HEK293T (cell line): ENCODE data around the gene TMEM59.
A peak's percentile ranks its signal among the peaks of the same experiment; 100 is the strongest.
"Not testable (repeated sequence)": the region's sequence is repeated elsewhere in the genome, so short reads cannot be mapped to it uniquely, and the experiment has no call there.

ENCODE experiments used
- CTCF ChIA-PET: fragments of 350-600 bp; formaldehyde crosslinking; extraction: SDS; loops from one replicate; lab custom pipeline; 2021; ENCODE audit warnings: antibody characterized with exemption, inconsistent platforms; lab: Yijun Ruan, JAX
- POLR2A ChIA-PET: fragments of 350-600 bp; formaldehyde crosslinking; extraction: SDS; loops from one replicate; lab custom pipeline; 2020; ENCODE audit warnings: antibody characterized with exemption, inconsistent platforms; lab: Yijun Ruan, JAX
- DNase-seq: peaks from one replicate; pipeline ENCODE4 v3.0.0; 2012; ENCODE audit warnings: mixed read lengths; ENCODE audit errors: extremely low spot score
- BHLHE40 ChIP-seq: fragments of 450-650 bp; IDR thresholded peaks from 2 replicates; pipeline ENCODE4 v1.6.1; 2016; ENCODE audit warnings: mild to moderate bottlenecking, moderate library complexity, borderline replicate concordance
- CTBP1 ChIP-seq: fragments of 450-650 bp; IDR thresholded peaks from 2 replicates; pipeline ENCODE4 v1.6.1; 2016; ENCODE audit warnings: borderline replicate concordance
- ELF4 ChIP-seq: fragments of 450-650 bp; IDR thresholded peaks from 2 replicates; pipeline ENCODE4 v1.6.1; 2017; ENCODE audit warnings: antibody characterized with exemption
- FOXA1 ChIP-seq: fragments of 450-650 bp; IDR thresholded peaks from 2 replicates; pipeline ENCODE4 v1.6.1; 2016; ENCODE audit warnings: mild to moderate bottlenecking
- FOXK2 ChIP-seq: fragments of 450-650 bp; IDR thresholded peaks from 2 replicates; pipeline ENCODE4 v1.6.1; 2016; ENCODE audit warnings: mild to moderate bottlenecking
- FOXM1 ChIP-seq: fragments of 450-650 bp; IDR thresholded peaks from 2 replicates; pipeline ENCODE4 v1.6.1; 2017; ENCODE audit warnings: mild to moderate bottlenecking, borderline replicate concordance
- HDGF ChIP-seq: fragments of 450-650 bp; IDR thresholded peaks from 2 replicates; pipeline ENCODE4 v1.6.1; 2017; ENCODE audit warnings: antibody characterized with exemption, borderline replicate concordance
- L3MBTL2 ChIP-seq: fragments of 450-650 bp; conservative IDR thresholded peaks from 2 replicates; pipeline ENCODE4 v1.6.1; 2016; ENCODE audit warnings: mild to moderate bottlenecking
- LEF1 ChIP-seq: fragments of 450-650 bp; IDR thresholded peaks from 2 replicates; pipeline ENCODE4 v1.6.1; 2017; ENCODE audit warnings: mild to moderate bottlenecking, borderline replicate concordance
- NFRKB ChIP-seq: fragments of 450-650 bp; IDR thresholded peaks from 2 replicates; pipeline ENCODE4 v1.6.1; 2016; ENCODE audit warnings: mild to moderate bottlenecking, moderate library complexity
- SP1 ChIP-seq: fragments of 450-650 bp; IDR thresholded peaks from 2 replicates; pipeline ENCODE4 v1.6.1; 2017
- SUZ12 ChIP-seq: fragments of 450-650 bp; IDR thresholded peaks from 2 replicates; pipeline ENCODE4 v1.6.1; 2016; ENCODE audit warnings: mild to moderate bottlenecking
- TARDBP ChIP-seq: fragments of 450-650 bp; IDR thresholded peaks from 2 replicates; pipeline ENCODE4 v1.6.1; 2016
- ZNF384 ChIP-seq: fragments of 450-650 bp; IDR thresholded peaks from 2 replicates; pipeline ENCODE4 v1.6.1; 2016
- TF ChIP-seq, protein P1 (sequence below): fragments of 450-650 bp; IDR thresholded peaks from 2 replicates; pipeline ENCODE4 v1.6.1; 2016

TMEM59 gene, protein sequence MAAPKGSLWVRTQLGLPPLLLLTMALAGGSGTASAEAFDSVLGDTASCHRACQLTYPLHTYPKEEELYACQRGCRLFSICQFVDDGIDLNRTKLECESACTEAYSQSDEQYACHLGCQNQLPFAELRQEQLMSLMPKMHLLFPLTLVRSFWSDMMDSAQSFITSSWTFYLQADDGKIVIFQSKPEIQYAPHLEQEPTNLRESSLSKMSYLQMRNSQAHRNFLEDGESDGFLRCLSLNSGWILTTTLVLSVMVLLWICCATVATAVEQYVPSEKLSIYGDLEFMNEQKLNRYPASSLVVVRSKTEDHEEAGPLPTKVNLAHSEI

DNA sequence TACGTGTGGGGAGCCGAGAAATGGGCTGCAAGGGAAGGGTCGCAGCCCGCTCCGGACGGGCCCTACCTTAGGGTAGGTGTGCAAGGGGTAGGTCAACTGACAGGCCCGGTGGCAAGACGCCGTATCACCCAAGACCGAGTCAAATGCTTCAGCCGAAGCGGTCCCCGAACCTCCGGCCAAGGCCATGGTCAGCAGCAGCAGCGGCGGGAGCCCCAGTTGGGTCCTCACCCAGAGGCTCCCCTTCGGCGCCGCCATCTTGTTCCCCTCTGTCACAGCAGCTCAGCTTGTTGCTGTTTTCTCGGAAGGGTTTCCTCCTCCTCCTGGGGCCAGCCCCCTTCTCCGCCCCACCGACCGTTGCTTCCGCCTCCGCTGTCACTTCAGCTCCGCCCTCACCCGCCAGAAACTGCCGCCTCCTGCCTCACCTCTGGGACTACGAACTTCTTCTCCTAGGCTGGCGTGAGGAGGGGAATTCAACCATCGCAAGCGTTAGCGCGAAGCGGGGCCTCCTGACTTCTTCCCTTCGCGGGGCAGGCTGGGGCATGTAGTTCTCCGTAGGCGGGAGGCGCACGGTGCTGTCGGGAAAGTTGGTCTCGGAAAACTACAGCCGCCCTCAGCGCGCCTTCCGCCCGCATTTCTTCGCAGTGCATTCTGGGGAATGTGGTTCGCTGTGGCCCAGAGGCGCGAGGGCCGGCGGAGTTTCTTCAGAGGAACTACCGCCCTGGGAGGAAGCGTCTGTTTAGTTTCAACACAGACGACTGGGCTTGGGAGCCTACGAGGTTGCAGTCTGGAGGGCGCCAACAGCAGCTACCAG is at the start of gene TMEM59, which contains the start of gene TCEANC2:
Gene TMEM59, minus strand, starts transcription at position 271 of the 811 bp plus-strand sequence. Its CDS starts 16 bp downstream, at position 255.
Gene TCEANC2, plus strand, starts transcription at position 675 of the 811 bp plus-strand sequence. CDS start 815 bp downstream, outside the sequence.
- POLR2A ChIA-PET, result interaction anchor here (0.8 to 2.4 kb wide), 9 partner anchors 9 to 669 kb away, joined by 3 to 7 read pairs (median 3); partner anchors contain the start of genes CYB5RL, IFT25 and MRPL37
- TF ChIP-seq CTBP1 (no peak), FOXK2 (peak; percentile 88), HDGF (no peak), ELF4 (peak; percentile 86), TARDBP (no peak), L3MBTL2 (peak; percentile 63), SUZ12 (peak; percentile 83)
- TF ChIP-seq, protein P1, sequence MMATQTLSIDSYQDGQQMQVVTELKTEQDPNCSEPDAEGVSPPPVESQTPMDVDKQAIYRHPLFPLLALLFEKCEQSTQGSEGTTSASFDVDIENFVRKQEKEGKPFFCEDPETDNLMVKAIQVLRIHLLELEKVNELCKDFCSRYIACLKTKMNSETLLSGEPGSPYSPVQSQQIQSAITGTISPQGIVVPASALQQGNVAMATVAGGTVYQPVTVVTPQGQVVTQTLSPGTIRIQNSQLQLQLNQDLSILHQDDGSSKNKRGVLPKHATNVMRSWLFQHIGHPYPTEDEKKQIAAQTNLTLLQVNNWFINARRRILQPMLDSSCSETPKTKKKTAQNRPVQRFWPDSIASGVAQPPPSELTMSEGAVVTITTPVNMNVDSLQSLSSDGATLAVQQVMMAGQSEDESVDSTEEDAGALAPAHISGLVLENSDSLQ, result peak; percentile 79

DNA sequence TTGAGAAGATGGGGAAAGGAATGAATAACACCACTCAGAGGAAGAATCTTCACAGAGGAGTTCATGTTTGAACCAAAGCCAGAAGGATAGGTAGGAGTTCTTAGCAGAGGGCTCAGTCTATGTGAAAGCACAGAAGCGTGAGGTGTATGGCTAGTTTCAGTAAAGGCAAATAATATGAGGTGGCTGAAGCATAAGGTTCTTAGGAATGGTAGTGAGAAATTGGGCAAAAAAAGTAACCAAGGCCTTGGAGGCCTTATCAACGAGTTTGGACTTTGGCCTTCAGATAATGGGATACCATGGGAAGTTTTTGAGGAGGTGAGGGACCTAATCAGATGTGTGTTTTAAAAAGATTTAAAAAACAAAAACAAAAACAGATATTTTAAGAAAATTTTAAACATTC is 47.5 kb upstream of the TMEM59 start:
- ChIA-PET POLR2A (no interaction called here), CTCF (no interaction called here)
- DNase-seq, result no peak
- TF ChIP-seq L3MBTL2 (no peak), TARDBP (no peak), ZNF384 (no peak)
- TF ChIP-seq, protein P1, result no peak

More for the DNA sequence above, at the start of gene TMEM59, which contains the start of gene TCEANC2:
- CTCF ChIA-PET, result interaction anchor here (0.5 to 0.8 kb wide), 3 partner anchors 29 to 551 kb away, joined by 3 read pairs; no protein-coding TSS in a partner anchor
- peak; percentile 95 for DNase-seq

DNA sequence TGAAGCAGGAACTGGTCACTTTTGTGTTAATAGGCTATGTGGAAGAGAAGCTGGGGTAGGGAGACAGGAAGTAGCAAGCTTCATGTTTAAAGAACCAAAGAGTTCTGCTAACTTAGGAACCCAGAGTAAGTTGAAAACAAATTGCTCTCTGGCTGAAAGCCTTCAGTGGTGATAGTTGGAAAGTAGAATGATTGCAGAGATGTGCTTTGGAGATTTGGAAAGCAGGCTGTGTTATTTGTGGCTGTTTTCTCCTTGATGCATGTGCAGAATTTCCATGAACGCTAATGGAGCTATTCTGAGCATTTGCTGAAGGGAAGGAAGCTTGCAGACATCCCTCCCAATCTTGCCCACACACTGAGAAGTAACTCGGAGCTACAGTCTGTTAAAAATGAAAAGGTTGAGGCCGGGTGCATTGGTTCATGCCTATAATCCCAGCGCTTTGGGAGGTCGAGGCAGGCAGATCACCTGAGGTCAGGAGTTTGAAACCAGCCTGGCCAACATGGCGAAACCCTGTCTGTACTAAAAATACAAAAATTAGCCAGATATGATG is 46.1 kb upstream of the TMEM59 start:
- ChIA-PET CTCF (interaction anchor here (0.8 kb wide), 1 partner anchor 13 kb away, joined by 3 read pairs; no protein-coding TSS in a partner anchor), POLR2A (no interaction called here)
- TF ChIP-seq HDGF, result no peak
- no peak for TF ChIP-seq LEF1
- TF ChIP-seq SUZ12, result no peak
- no peak for TF ChIP-seq BHLHE40
- no peak for TF ChIP-seq TARDBP
- no peak for TF ChIP-seq ZNF384
- TF ChIP-seq SP1, result no peak
- TF ChIP-seq ELF4, result no peak
- TF ChIP-seq, protein P1, result no peak
- DNase-seq, result no peak

DNA sequence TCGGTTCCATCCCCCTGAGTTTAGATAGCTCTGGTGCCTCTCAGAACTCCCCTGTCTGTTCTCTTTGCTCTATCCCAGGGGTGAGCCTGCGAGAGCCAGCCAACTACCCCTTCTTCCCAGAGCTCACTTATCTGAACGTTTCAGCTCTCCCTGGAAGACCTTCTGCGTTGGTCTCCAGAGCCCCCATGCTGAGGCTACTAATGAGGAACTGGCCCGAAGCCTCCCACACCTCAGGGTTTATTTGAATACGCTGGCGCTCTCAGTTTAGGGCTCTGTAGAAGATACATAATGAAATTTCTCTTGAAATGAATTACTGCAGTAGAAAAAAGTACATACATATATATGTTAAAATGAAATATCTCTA is 43.9 kb upstream of the TMEM59 start:
- no peak for TF ChIP-seq FOXM1
- TF ChIP-seq SUZ12, result no peak
- no peak for TF ChIP-seq CTBP1
- no peak for TF ChIP-seq TARDBP
- no peak for TF ChIP-seq FOXA1
- CTCF ChIA-PET, result no interaction called here
- POLR2A ChIA-PET, result no interaction called here
- no peak for DNase-seq

DNA sequence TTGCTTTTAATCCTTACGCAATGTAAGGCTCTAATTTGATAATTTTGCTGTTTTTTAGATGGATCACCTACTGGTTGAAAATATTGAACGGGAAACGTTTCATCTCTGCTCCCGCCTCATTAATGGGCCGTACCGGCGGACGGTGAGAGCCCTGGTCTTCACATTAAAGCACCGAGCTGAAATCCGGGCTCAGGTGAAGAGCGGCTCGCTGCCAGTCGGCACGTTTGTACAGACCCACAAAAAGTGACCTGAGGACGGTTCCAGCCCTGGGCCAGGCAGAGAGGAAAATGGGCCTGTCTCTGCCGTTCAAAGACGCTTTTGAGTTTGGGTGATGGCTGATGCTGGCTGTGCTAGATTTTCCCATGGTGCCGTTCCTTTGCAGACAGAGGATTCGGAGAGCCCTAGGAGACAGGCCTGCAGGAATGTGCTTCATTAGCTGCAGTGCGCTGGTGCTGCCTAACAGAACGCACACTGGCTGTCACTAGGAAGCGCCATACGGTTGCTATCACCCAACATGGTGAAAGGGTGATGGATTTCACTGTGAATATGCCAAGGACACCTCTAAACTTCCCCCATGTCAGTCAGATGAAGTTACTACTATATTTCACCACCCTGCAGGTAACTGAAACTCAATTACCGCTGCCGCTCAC is 43.3 kb upstream of the TMEM59 start:
- TF ChIP-seq FOXA1 (no peak), ZNF384 (no peak), TARDBP (no peak)
- ChIA-PET POLR2A (no interaction called here), CTCF (no interaction called here)
- DNase-seq, result no peak

DNA sequence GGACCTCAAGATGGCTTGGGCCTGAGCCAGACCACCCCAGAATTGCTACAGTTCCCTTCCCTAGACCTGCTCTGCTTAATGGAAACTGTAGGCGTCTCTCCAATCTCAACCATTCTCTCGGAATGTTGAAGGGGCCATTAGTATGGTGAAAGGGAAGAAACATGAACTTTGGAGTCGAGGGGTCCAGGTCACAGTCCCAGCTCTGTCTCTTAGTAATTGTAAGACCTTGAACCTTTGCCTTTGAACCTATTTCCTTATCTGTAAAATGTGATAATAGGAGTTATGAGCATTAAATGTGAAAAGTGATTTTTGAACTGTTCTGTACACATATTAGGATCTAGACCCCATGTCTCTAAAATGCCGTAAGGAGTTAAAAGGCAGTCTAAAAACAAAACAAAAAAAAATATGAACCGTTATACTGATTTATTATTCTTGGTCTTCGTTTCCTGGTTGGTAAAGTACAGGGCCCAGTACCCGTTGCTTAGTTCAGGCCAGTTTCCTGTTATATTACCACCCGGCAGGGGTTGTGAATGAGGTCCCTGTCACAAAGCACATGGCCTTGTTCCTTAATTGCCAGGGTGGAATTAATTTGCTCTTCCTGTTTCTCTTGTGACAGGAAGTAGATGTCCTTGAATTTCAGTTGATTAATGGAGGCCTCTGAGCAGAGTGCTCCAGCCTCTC is 42.7 kb upstream of the TMEM59 start:
- ChIA-PET CTCF (interaction anchor here (1.0 kb wide), 1 partner anchor 9 kb away, joined by 3 read pairs; no protein-coding TSS in a partner anchor), POLR2A (no interaction called here)
- TF ChIP-seq SUZ12, result no peak
- TF ChIP-seq HDGF, result no peak
- TF ChIP-seq NFRKB, result no peak
- TF ChIP-seq FOXM1, result no peak
- TF ChIP-seq BHLHE40, result no peak
- no peak for TF ChIP-seq LEF1
- TF ChIP-seq L3MBTL2, result no peak
- TF ChIP-seq ELF4, result no peak
- TF ChIP-seq FOXK2, result no peak
- DNase-seq, result no peak

DNA sequence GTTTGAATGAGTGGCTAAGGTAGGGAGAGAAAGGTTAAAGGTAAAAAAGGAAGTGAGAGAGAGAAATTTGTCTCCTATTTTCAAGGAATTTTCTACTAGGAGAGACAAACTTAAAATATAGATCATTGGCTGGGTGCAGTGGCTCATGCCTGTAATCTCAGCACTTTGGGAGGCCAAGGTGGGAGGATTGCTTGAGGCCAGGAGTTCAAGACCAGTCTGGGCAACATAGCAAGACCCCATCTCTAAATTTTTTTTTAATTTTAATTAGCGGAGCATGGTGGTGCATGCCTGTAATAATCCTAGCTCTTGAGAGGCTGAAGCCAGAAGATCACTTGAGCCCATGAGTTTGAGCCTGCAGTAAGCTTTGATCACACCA is 41.7 kb upstream of the TMEM59 start:
- CTCF ChIA-PET, result interaction anchor here (1.0 kb wide), 1 partner anchor 8 kb away, joined by 3 read pairs; no protein-coding TSS in a partner anchor
- DNase-seq, POLR2A ChIA-PET: not testable (repeated sequence)
